ENCODE measurements around the gene SERP2.

SERP2 gene

DNA sequence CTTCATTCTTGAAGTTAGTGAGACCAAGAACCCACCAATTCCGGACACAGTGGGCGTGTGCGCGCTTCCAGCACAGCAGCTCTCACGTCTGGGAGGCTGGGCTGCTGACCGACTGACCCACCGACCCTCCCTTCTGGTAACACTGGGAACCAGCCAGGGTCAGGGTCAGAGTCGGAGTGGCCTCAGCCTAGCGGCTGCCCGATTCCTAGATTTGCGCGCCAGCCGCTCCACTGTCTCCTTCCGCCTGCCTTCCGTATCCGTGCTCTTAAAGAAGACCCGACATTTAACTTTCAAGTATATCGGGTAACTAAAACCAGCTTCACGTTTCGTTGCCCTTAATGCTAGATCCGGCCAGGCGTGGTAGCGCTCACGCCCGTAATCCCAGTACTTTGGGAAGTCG lies 41.1 kb downstream of the SERP2 start:
- DNase-seq: no peak

DNA sequence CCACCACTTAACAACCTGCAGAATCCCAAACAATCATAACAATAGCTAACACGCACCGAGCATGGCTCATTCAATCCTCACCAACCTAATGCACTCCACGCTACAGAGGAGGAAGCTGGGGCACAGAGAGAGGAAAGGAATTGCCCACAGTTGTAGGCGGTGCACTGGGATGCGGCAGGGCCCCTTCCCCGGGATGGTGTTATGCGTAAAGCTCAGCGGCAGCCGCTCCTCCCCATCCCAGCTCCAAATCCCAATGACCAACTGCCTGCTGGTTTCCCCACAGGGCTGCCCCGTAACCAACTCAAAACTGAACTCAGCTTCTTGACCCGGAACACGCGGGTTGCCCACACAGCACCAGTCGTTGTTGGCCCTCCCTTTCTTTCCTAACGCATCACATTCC lies 42.2 kb downstream of the SERP2 start:
- no peak for DNase-seq

DNA sequence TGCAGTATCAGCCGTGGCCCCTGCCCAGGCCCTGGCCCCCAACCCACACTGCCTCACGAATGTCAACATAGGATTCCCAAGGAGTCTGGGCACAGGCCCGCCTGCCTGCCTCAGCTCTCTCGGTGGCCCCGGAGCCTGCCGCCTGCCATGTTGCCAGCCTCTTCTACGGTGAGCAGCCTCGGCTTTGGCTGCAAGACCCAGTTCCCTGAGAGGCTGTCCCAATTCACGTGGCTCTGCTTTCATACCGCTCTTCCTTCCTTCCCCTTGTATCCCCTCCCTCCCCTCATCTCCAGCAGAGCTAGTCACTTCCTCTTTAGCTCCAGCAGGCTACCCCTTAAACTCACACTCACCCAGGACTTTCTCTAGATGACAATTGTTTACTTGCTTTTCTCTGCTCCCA lies 42.7 kb downstream of the SERP2 start:
- DNase-seq: no peak

DNA sequence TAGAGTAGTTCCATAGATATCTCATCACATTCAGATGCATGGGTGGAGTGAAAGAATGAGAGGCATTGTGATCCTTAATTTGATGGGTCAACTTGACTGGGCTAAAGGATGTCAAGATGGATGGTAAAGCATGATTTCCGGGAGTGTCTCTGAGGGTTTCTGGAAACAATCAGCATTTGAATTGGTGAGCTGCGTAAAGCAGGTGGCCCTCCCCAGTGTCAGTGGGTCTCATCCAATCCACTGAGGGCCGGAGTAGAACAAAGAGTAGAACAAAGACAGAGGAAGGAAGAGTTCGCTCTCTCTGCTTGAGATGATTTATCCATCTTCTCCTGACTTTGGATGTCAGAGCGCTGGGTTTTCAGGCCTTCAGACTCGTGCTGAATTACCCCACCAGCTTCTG lies 43.1 kb downstream of the SERP2 start:
- no peak for DNase-seq

DNA sequence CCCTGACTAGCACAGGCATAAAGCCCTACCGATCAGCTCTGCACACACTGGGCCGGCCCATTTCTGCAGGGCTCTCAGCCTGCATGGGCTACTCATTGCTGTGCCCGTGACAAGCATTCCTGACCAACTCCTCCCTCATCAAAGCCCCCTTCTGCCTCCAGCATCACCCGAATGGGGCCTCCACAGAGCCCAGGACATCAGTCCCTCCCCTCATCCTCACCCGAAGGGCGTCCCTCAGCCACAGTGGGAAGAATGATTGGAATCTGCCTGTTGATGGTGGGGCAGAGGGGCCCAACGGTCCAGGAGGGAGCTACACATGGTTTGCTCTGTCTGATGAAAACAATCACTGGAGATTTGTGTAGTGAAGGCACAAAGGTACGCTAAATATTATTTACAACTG lies 43.8 kb downstream of the SERP2 start:
- no peak for DNase-seq

DNA sequence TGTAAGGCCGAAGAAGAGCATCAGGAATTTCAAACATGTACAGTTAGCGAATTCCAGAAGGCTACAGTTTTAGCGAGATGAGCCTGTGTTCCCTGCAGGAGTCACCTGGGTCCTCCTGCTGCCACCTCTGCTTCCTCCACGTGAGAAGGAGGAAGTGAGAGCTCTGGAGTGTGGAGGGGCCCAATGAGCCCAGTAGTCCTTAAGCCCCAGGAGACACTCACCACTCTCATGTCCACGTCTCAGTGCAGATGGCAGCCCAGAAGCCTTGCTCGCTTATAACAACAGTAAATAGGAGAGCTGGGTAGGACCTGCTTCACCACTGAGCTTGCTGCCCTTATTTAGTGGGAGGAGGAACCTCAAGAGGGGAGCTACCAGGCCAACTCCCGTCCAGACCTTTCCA lies 44.3 kb downstream of the SERP2 start:
- no peak for DNase-seq

DNA sequence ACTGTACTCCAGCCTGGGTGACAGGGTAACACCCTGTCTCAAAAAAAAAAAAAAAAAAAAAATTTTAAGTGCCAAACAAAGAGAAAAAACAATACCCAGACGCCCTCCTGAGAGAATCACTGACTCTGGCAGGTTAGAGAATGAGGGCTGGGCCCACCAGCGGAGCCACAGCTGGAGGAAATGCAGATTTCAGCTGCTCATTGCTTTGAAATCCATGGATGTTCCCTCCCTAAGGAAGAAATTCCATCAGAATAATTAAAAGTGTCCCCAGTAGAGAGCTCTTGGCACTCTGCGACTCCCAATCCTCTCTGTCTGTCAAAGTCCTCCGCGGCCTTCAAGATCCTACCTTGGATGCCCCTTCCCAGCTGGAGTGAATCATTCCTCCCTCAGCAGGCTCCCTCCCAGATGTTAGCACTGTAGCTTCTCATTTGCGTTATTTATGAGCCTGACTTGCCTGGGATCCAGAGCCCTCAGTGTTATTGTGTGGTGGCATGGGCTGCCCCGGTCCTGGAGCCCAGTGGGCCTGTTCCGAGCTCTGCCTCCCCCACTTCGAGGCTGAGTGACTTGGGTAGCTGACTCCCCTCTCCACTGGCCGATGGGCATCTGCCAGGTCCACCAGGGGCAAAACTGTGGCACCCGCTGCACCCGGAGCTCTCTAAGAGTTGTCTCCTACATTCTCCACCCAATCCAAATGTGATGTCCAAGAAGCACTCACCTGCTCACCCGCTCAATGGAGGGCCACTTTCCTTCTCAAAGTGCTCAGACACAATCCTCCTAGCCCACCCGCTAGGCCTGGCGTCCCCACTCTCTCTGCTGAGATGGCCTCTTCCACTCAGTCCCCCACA lies 47.0 kb downstream of the SERP2 start:
- no peak for DNase-seq

DNA sequence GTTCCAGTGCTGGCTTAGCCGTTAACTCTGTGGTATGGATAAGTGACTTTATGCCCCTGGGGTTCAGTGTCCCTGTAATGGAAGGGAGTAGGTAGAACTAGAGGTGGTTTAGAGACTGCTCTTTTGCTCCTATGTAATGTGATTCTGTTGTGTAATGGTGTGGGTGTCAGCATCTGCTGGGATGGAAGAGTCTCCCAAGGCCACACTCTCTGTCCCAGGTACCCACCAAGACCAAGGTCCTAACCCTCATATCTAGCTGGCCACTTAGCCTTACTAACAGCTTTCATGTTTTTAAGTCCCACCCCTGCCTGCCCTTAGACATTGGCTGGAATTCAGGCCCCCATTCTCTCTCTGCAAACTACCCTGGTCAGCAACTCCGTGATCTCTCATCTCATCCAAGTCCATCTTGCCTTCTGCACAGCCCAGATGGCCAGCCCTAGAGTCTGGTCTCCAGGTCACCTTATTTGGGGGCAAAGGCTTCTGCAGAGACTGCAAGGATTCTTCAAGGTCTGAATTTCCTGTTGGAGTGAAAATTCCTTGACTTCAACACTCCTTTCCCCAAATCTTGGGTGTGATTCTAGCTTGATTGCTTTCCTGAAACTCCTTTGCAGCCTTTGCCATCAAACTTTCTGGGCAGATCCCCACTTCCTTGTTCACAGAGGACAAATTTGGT lies 48.4 kb downstream of the SERP2 start:
- DNase-seq: no peak

DNA sequence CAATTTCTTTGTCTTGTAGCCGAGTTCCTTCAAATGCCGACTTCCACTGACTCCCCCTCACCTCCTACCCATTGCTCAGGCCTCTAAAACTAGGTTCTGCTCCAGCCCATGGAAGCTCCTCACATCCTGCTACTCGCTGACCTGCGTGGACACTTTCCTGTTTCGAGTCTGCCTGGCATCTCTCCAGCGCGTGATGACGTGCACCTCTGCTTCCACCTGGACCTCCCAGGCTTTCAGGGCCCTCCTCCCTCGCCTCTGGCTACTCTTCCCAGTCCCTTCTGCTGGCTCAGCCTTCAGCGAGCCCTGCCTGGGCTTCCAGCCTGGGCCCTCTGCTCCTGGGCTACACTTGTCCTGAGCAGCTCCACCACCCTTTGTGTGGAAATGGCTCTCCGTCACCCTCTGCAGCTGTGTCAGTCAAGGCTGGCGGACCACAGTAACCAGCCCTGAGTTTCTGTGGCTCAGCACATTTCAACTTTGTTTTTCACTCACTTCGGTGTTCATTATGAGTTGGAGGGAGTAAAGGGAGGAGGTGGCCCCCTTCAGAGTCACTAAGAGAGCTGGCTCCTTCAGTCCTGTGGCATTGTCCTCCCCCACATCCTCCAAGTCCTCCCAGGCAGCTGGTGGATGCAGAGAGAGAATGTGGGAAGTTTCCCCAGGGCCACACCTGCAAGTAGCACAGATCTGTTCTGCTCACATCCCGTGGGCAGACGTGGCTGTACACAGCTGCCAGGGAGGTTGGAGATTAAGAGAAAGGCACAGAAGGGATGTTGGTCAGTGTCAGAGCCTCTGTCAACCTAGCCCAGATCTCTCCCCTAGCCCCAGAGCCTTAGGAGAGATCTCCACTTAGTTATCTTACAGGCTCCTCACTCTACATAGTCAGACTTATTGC lies 49.4 kb downstream of the SERP2 start:
- DNase-seq: no peak

DNA sequence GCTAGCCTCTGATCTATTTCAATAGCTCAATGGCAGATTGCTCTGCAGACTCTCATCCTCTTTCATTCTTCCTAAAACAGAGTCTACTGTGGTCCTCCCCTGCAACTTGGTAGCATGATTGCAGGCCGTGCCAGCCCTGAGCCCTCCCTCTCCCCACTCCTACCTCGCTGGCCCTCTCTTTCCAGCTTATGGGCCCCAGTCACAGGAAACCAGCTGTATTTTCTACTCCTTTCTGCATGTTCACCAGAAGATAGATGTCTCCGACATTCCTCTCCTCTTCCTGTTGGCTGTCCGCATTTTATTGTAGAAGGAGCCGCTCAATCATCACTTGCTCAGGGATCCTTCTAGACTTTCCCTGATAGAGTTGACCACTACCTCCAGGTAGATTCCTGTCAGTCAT lies 50.2 kb downstream of the SERP2 start:
- no peak for DNase-seq

DNA sequence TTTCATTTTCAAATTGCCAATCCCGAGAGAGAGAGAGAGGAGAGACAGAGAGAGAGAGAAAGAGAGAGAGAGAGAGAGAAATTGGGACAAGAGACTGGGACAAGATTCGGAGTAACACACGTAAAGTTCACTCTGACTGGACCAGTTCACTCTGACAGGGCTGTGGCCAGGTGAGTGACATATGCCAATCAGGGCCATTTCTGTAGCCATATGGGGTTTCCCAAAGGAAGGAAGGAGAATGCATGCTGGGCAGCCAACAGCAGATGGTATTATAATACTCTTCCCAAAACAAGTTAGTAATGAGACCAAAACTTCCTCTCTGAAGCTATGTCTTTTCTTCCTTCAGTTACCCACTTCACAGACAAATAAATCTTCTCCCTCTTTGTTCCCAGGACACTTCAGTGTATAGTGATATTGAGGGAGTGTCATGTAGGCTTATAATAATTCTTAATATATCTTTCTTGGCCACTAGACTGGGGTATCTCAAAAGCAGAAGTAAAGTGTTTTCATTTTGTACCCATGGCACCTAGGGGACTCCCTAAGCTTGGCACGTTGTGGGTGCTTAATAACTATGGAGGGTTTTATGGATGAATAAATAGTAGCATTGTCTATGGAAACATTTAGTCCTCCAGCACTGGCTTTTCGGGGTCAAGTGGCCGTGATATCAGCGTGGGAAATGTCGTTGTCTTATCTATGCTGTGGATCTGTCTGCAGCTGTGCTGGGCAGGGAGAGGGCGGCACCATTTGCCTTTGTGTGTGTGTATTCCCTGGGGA lies 51.6 kb downstream of the SERP2 start:
- DNase-seq: no peak

DNA sequence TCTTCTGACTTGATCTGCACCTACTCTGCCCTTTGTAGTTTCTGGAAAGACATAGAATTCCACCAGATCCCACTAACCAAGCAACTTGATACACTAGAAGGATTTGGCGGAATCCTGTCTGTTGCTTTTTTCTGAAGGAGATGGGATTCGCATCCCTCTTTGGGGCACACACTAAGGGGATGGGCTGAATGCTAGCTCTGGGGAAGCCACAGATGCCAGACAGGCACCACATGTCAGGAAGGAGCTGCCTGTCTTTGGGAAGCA lies 52.1 kb downstream of the SERP2 start:
- no peak for DNase-seq

DNA sequence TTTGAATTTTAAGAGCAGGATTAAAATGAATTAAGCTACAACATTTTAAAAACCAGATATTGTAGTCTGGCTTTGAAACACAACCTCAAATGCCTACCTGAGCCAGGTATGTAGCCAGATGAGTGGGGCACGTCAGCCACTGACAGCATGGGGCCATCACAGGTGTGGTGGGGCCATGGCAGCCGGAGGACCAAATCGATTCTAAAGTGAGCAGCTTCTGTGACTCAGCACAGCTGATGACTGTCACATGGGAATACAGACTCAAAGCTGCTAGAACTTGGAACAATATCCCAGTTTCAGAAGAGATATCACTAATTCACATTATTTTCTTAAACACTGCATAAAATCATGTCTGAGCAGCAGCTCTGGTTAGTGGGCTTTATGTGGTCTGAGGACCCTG lies 52.8 kb downstream of the SERP2 start:
- DNase-seq: no peak

DNA sequence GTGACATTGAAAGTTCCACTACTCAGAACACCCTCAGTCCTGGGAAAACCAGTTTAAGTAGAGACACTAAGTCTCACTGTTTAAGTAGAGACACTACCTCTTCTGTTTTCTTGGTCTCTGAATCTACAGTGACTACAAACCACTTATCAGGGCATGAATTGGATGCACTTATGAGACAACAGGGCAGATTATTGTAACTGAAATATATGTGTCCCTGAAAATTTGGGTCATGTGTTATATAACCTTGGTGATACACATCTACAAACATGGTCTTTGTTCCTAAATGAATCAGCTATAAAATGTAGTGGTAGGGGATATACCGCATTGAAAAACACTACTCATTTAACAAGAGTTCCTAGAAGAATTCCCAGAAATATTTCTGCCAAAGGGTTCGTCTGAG lies 55.7 kb downstream of the SERP2 start:
- DNase-seq: no peak

DNA sequence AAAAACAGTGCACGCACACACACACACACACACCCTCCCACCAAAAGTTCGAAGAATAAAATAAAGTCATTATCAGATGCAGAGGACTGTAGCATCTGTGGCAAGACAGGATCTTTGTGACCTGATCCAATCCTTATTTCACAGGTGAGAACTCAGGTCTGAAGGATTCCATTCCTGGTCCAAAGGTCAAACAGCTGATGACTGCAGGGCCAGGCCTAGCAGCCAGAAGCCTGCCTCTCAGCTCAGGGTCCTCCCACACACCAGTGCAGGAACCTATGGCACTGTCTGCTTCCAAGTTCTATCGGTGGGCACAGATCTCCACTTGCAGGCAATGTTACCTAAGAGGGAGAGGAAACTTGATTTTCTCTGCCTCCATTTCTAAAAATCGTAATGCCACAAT lies 57.5 kb downstream of the SERP2 start:
- no peak for DNase-seq

DNA sequence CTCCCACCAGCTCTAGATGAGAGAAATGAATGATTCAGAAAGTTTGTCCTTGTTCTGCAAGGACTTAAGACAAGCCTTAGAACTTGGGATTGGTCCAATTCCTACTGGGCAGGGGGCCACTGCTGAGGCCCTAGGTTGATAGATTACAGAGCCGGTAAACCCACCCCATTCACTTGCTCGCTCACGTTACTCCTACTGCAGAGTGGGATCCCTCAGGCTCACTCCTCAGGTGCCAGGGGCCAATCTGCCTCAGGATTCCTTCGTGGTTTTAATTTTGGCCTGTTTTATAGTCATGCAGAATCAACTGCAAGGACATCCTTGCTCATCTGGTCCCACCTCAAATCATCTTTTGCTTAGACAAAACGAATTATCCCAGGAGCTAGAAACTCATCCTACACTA lies 59.0 kb downstream of the SERP2 start:
- no peak for DNase-seq

DNA sequence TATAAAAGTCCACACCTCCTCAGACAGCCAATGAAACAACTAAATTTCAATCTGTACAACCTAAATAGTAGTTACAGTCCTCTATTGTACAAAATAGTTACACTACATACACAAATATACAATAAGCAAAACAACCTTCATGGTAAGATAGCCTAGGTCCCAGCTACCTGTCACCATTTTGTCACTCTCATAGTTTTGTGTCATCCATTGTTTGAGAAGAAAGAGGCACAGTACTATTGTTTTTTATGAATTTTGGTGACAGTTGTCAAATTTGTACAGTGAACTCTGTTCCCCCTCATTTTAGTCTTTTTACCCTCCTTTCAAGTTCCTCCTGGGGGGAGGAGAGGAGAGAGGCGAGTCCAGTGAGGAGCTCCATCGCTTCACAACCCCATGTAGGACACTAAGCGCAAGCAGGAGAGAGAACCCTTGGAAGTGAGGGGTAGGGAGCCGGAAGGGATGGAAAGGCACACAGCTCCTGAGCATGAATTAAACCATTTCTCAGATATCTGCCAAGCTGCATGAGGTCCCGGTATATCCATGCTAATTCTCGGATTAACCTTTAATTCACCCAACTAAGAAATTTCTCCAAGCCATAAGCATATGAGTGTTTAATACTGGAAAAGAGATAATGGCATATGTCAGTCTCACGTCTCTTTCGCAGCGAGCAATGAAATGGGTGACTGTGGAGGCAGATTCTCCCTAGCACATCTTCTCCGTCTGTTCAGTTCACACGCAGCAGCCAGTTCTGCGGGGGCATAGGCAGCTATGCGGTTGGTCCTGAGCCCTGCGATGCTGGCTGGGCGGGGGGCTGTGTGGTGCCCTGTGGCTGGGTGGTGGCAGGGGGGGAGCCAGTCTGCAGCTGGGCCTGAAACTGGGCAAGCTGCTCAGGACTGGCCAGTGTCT lies 60.5 kb downstream of the SERP2 start:
- no peak for DNase-seq

DNA sequence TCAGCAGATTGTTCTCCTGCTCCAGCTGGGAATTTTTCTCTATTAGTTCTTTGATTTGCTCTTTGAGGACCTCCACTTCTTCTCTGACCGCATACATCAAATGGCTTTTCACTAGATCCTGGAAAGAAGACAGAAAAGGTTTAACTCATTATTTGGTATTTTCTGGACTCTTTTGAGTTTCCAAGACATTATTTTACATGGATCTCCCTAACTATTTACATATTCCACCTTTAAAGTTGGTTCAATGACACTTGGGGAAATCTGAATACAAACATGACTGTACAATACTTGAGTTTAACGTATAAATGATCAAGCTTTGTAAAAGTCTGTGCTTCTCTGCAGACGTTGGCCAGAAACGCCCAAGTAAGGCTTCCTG lies 61.1 kb downstream of the SERP2 start:
- no peak for DNase-seq

DNA sequence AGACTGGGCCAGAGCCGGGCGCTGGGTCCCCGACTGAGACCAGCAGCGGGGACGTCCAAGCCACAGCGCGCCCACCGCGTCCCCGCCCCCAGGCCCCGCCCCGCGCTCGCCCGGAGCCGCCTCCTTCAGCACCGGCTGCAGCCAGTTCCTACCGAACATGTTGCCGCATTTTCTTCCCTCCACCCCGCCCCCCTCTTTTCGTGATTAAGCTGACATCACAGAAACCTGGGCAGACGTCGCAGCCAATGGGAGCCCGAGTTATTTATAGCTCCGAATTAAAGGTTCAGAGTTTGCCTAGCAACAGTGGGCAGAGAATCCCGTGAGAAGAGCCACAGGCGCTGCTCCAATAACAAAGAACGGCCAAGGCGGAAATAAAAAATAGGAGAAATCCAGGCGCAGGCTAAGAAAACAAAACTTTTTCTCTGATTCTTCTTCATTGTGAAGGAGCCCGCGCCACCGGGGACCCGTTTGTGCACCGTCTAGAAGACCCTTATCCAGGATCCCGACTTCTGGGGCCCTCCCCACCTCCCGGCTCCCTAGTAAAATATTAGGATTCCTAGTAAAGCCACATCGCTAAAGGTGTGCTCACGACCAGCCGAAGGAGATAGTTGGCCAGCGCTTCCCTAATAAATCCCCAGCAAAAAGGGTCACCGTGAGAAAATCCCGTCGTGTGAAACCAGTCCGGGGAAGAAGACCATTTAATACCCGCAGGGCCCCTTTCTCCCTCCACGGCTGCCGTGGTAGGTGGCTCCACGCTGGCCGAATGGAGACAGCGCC lies 61.7 kb downstream of the SERP2 start:
- peak; percentile 86 for DNase-seq

DNA sequence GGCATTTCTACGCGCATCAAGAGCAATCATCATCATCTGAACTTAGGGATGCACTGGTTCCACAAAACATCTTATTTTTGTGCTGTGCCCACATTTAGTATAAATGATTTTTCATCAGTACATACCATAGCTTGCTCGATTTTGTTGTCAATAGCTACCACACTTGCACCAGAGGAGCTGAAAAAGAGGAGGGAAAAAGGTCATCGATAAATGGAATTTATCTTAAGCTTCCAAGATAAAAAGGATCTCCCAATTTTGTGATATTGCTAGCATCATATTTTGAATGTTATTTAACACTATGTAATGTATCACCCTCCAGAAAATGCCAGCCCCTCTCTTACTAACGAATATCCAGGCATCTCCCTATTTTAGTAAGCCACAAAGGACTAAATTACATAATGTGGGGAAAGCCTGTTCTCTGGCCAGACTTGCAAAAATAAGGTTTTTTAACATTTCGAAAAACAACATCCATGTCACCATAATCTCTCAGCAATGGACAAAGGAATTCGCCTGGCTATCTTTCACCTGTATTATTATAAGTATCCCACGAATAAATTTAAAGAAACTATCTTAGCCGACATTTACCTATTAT lies 62.4 kb downstream of the SERP2 start:
- DNase-seq: no peak
